Right forelimb (tissue), 1 donor: ENCODE data around the gene IGIP.
A peak's percentile ranks its signal among the peaks of the same experiment; 100 is the strongest.

Experiments used
- DNase-seq: peaks from one replicate; pipeline ENCODE4 v3.0.0-alpha.2; 2018

Gene IGIP

GRCh38 chr5:140168371-140168770, 42.6 kb downstream of the IGIP start:
- DNase-seq, result no peak

GRCh38 chr5:140169410-140169809, 43.7 kb downstream of the IGIP start:
- DNase-seq, result no peak

- no peak for DNase-seq
These were observed 46.7 kb downstream of the IGIP start for GRCh38 chr5:140172483-140172882.

GRCh38 chr5:140174014-140174413, 48.3 kb downstream of the IGIP start:
- DNase-seq, result no peak

- DNase-seq, result peak; percentile 99
These were observed 49.0 kb downstream of the IGIP start, which contains the start of gene CYSTM1 for GRCh38 chr5:140174465-140175366. TSS of gene CYSTM1 (plus strand) at chr5:140175188. CDS start at chr5:140194466, 19,278 bp downstream.

GRCh38 chr5:140175367-140176030, 49.8 kb downstream of the IGIP start:
- peak; percentile 84 for DNase-seq

GRCh38 chr5:140176031-140176387, 50.3 kb downstream of the IGIP start:
- no peak for DNase-seq

- DNase-seq, result no peak
These were observed 52.3 kb downstream of the IGIP start for GRCh38 chr5:140178086-140178410.

- no peak for DNase-seq
These were observed 52.9 kb downstream of the IGIP start for GRCh38 chr5:140178482-140179116.
